Cardiac muscle cell (in vitro differentiated cells and primary cell): ENCODE results near the gene HDGFL1. TPM values are rescaled to one million over a fixed set of nuclear protein-coding genes. Genes with fewer than 3 reads are reported as not detected.

Experiments
- DNase-seq, 2 donors: peaks; one replicate each; pipeline versions ENCODE4 v3.0.0 to v3.0.0-alpha.2; 2010 to 2017; ENCODE audit warnings: low read depth in 1 of 2, low spot score in 1 of 2
- H3K27ac ChIP-seq: fragments of 200-600 bp; sonication (generic); 2 replicates; pipeline ENCODE4 v1.5.1; 2016
- H3K27me3 ChIP-seq: fragments of 200-600 bp; sonication (generic); 2 replicates; pipeline ENCODE4 v1.6.0; 2016; ENCODE audit warnings: control low read depth
- H3K36me3 ChIP-seq: fragments of 200-600 bp; sonication (generic); 2 replicates; pipeline ENCODE4 v1.5.1; 2016; ENCODE audit warnings: control low read depth
- H3K4me1 ChIP-seq: fragments of 200-600 bp; sonication (generic); 2 replicates; pipeline ENCODE4 v1.8.1; 2017; ENCODE audit warnings: low read depth, mild to moderate bottlenecking, mixed run types
- H3K4me3 ChIP-seq: fragments of 200-600 bp; sonication (generic); 2 replicates; pipeline ENCODE4 v1.5.1; 2016; ENCODE audit warnings: mild to moderate bottlenecking
- H3K9me3 ChIP-seq: fragments of 200-600 bp; sonication (generic); 2 replicates; pipeline ENCODE4 v1.5.1; 2017; ENCODE audit warnings: low read depth, mild to moderate bottlenecking, control low read depth
- CTCF ChIP-seq: IDR thresholded peaks from 2 replicates; pipeline ENCODE4 v1.5.1; 2012; ENCODE audit warnings: low read depth, mild to moderate bottlenecking, low read length
- polyA plus RNA-seq: library from polyadenylated mRNA; unstranded; fragments of >200 nt; fragmentation: Nextera tagmentation; extraction: Ambion mirVana; gene quantifications from 2 replicates; pipeline ENCODE4 v1.2.1, GENCODE V29; 2016
- total RNA-seq: library from RNA; depleted of rRNA; stranded (reverse); fragments of >200 nt; gene quantifications from 2 replicates; pipeline ENCODE4 v1.2.3, GENCODE V29; 2016

The HDGFL1 gene
- total and polyA plus RNA-seq, 2 experiments from 2014 or later: not detected

GRCh38 chr6:22613695-22614094 lies 44.3 kb downstream of the HDGFL1 start:
- H3K36me3 ChIP-seq: no peaks in the 10 kb centered on the region
- peaks cover 16% of the 10 kb centered on the region for H3K4me1 ChIP-seq
- H3K27ac ChIP-seq: no peak overlapping the region
- H3K9me3 ChIP-seq: no peaks in the 10 kb centered on the region
- no peak for TF ChIP-seq CTCF
- no peaks in the 10 kb centered on the region for H3K27me3 ChIP-seq
- DNase-seq: peak in 1 of 2 donors; percentile 47
- no peak overlapping the region for H3K4me3 ChIP-seq

- H3K4me1 ChIP-seq: peaks cover 16% of the 10 kb centered on the region
- H3K4me3 ChIP-seq: no peak overlapping the region
- H3K36me3 ChIP-seq: no peaks in the 10 kb centered on the region
- no peaks in the 10 kb centered on the region for H3K9me3 ChIP-seq
- H3K27ac ChIP-seq: no peak overlapping the region
- DNase-seq: no peak
- no peak for TF ChIP-seq CTCF
- H3K27me3 ChIP-seq: no peaks in the 10 kb centered on the region
Observed at GRCh38 chr6:22614547-22614946, 45.2 kb downstream of the HDGFL1 start.

GRCh38 chr6:22621028-22621427 lies 51.7 kb downstream of the HDGFL1 start:
- no peak for TF ChIP-seq CTCF

More at GRCh38 chr6:22621028-22621427, 51.7 kb downstream of the HDGFL1 start:
- Histone ChIP-seq H3K4me3 (no peak overlapping the region), H3K9me3 (no peaks in the 10 kb centered on the region), H3K27ac (no peak overlapping the region), H3K4me1 (no peaks in the 10 kb centered on the region), H3K27me3 (no peaks in the 10 kb centered on the region), H3K36me3 (no peaks in the 10 kb centered on the region)
- DNase-seq: no peak
